H1 (cell line): Measurements from ENCODE around the gene GCLM. TPM values are rescaled to one million over a fixed set of nuclear protein-coding genes. Genes with fewer than 3 reads are reported as not detected.
A peak's percentile ranks its signal among the peaks of the same experiment; 100 is the strongest.

Experiments
- CTCF ChIA-PET: fragments of 300-600 bp; sonication (Branson Sonifier 250); formaldehyde crosslinking; loops from one replicate; lab custom pipeline; 2021; ENCODE audit not compliant: partially characterized antibody; lab: Charles Lee
- POLR2A ChIA-PET: fragments of 300-600 bp; sonication (Branson Sonifier 250); formaldehyde crosslinking; loops from one replicate; lab custom pipeline; 2021; ENCODE audit warnings: inconsistent platforms; ENCODE audit not compliant: partially characterized antibody; lab: Charles Lee
- DNase-seq, 2 experiments: peaks; one replicate each; pipeline versions ENCODE4 v3.0.0 to v3.0.0-alpha.2; 2010 to 2022; ENCODE audit warnings: low spot score in 2 of 2, low read depth in 1 of 2, mixed read lengths in 1 of 2
- FAIRE-seq: peaks from 2 replicates; lab custom pipeline; 2011; peaks lifted over from hg19 to GRCh38; lab: Jason Lieb, UNC
- H2AFZ ChIP-seq: 2 replicates; pipeline ENCODE4 v1.8.1; 2012; ENCODE audit warnings: low read length, inconsistent platforms
- H2AK5ac ChIP-seq: 2 replicates; pipeline ENCODE4 v1.6.1; 2013; ENCODE audit warnings: low read depth, low read length
- H2BK120ac ChIP-seq: replicated peaks from 2 replicates; pipeline ENCODE3; 2013; ENCODE audit warnings: low read depth, low read length, inconsistent platforms
- H2BK12ac ChIP-seq: 2 replicates; pipeline ENCODE4 v1.6.1; 2013; ENCODE audit warnings: low read depth, low read length
- H2BK15ac ChIP-seq: 2 replicates; pipeline ENCODE4 v1.6.1; 2013; ENCODE audit warnings: low read length
- H2BK20ac ChIP-seq: 2 replicates; pipeline ENCODE4 v1.6.1; 2013; ENCODE audit warnings: low read length
- H2BK5ac ChIP-seq: 2 replicates; pipeline ENCODE4 v1.6.1; 2013; ENCODE audit warnings: low read depth, low read length
- H3K14ac ChIP-seq: 2 replicates; pipeline ENCODE4 v1.6.1; 2013; ENCODE audit warnings: inconsistent platforms; ENCODE audit not compliant: insufficient read length
- H3K18ac ChIP-seq: 2 replicates; pipeline ENCODE4 v1.6.1; 2013; ENCODE audit warnings: low read length; ENCODE audit errors: extremely low read depth
- H3K23ac ChIP-seq: 2 replicates; pipeline ENCODE4 v1.6.1; 2013; ENCODE audit warnings: inconsistent platforms; ENCODE audit not compliant: insufficient read length
- H3K23me2 ChIP-seq: 2 replicates; pipeline ENCODE4 v1.6.1; 2013; ENCODE audit warnings: low read depth, low read length
- H3K27ac ChIP-seq: 2 replicates; pipeline ENCODE4 v1.6.1; 2011; ENCODE audit warnings: low read depth, low read length, inconsistent platforms
- H3K27me3 ChIP-seq, 4 experiments: replicated peaks in 1 of 4; 1 replicate in 1 of 4; 2 replicates in 3 of 4; pipeline versions ENCODE4 v1.6.1 to v1.8.1; 2011 to 2013; ENCODE audit warnings: low read length in 3 of 4, mild to moderate bottlenecking in 3 of 4, inconsistent platforms in 2 of 4, mixed read lengths in 2 of 4, moderate library complexity in 1 of 4; ENCODE audit not compliant: control insufficient read depth in 3 of 4, insufficient read depth in 3 of 4; ENCODE audit errors: extremely low read depth in 1 of 4
- H3K36me3 ChIP-seq, 4 experiments: 2 replicates each; pipeline versions ENCODE4 v1.6.1 to v1.8.1; 2011 to 2013; ENCODE audit warnings: mild to moderate bottlenecking in 4 of 4, low read length in 3 of 4, moderate library complexity in 2 of 4, control low read depth in 1 of 4, inconsistent platforms in 1 of 4; ENCODE audit not compliant: insufficient read depth in 4 of 4, control insufficient read depth in 2 of 4
- H3K4ac ChIP-seq: replicated peaks from 2 replicates; pipeline ENCODE3; 2013; ENCODE audit warnings: low read length, low read depth, mixed read lengths, inconsistent platforms; ENCODE audit not compliant: insufficient read length
- H3K4me1 ChIP-seq, 4 experiments: replicated peaks in 1 of 4; 1 replicate in 1 of 4; 2 replicates in 3 of 4; pipeline versions ENCODE4 v1.6.1 to v1.8.1; 2011 to 2013; ENCODE audit warnings: low read length in 3 of 4, inconsistent platforms in 2 of 4, mixed read lengths in 1 of 4; ENCODE audit not compliant: insufficient read depth in 4 of 4, control insufficient read depth in 3 of 4
- H3K4me2 ChIP-seq, 2 experiments: 2 replicates each; pipeline versions ENCODE4 v1.6.1 to v1.8.1; 2011 to 2013; ENCODE audit warnings: low read depth in 2 of 2, low read length in 2 of 2, control low read depth in 1 of 2, inconsistent platforms in 1 of 2, mild to moderate bottlenecking in 1 of 2; ENCODE audit not compliant: insufficient read depth in 1 of 2
- H3K4me3 ChIP-seq, 4 experiments: fragments of 200-600, 300-600 bp in 1 of 4; sonication (generic), shearing (Covaris generic), sonication (Bioruptor Twin) in 1 of 4; 2 replicates each; pipeline versions ENCODE4 v1.5.1 to v1.8.1; 2011 to 2016; ENCODE audit warnings: low read length in 4 of 4, low read depth in 3 of 4, control low read depth in 2 of 4, inconsistent platforms in 2 of 4, mild to moderate bottlenecking in 2 of 4, mixed read lengths in 1 of 4, moderate library complexity in 1 of 4; ENCODE audit not compliant: insufficient read depth in 2 of 4; ENCODE audit errors: extremely low read depth in 1 of 4
- H3K56ac ChIP-seq: replicated peaks from 2 replicates; pipeline ENCODE3; 2013; ENCODE audit warnings: low read depth, mild to moderate bottlenecking, mixed read lengths, low read length, inconsistent platforms; ENCODE audit not compliant: insufficient read length
- H3K79me1 ChIP-seq: 2 replicates; pipeline ENCODE4 v1.6.1; 2013; ENCODE audit warnings: low read depth, low read length, control low read depth
- H3K79me2 ChIP-seq, 2 experiments: 2 replicates each; pipeline versions ENCODE4 v1.6.1 to v1.8.1; 2012 to 2013; ENCODE audit warnings: low read length in 2 of 2, mild to moderate bottlenecking in 2 of 2, inconsistent platforms in 1 of 2; ENCODE audit not compliant: insufficient read depth in 2 of 2, control insufficient read depth in 1 of 2
- H3K9ac ChIP-seq, 4 experiments: replicated peaks in 1 of 4; 1 replicate in 1 of 4; 2 replicates in 3 of 4; pipeline versions ENCODE4 v1.6.1 to v1.8.1; 2011 to 2013; ENCODE audit warnings: low read depth in 3 of 4, low read length in 3 of 4, control low read depth in 2 of 4, mild to moderate bottlenecking in 2 of 4, moderate library complexity in 2 of 4, inconsistent platforms in 1 of 4; ENCODE audit errors: extremely low read depth in 1 of 4
- H3K9me3 ChIP-seq, 2 experiments: 2 replicates each; pipeline versions ENCODE4 v1.6.1 to v1.8.1; 2012 to 2013; ENCODE audit warnings: mild to moderate bottlenecking in 2 of 2, moderate library complexity in 2 of 2, control low read depth in 1 of 2, inconsistent platforms in 1 of 2, low read depth in 1 of 2, low read length in 1 of 2, mixed read lengths in 1 of 2; ENCODE audit not compliant: insufficient read depth in 2 of 2
- H4K20me1 ChIP-seq, 2 experiments: replicated peaks in 1 of 2; 2 replicates each; pipeline versions ENCODE3 to v1.8.1; 2011 to 2013; ENCODE audit warnings: inconsistent platforms in 2 of 2, low read length in 2 of 2, mild to moderate bottlenecking in 1 of 2; ENCODE audit not compliant: insufficient read depth in 2 of 2, control insufficient read depth in 1 of 2
- H4K5ac ChIP-seq: 2 replicates; pipeline ENCODE4 v1.6.1; 2013; ENCODE audit warnings: low read length, low read depth, mixed read lengths, inconsistent platforms; ENCODE audit not compliant: insufficient read length
- H4K8ac ChIP-seq: 2 replicates; pipeline ENCODE4 v1.8.0; 2013; ENCODE audit warnings: mild to moderate bottlenecking, moderate library complexity, low read length, inconsistent platforms; ENCODE audit not compliant: insufficient read depth; ENCODE audit errors: extremely low read depth
- H4K91ac ChIP-seq: replicated peaks from 2 replicates; pipeline ENCODE3; 2013; ENCODE audit warnings: low read length, mixed read lengths, inconsistent platforms; ENCODE audit not compliant: insufficient read length
- whole genome bisulfite sequencing, 2 experiments: shearing (Covaris generic) in 1 of 2; methylation state at CpG; one replicate each; pipeline versions ENCODE4 v1.1.6 to v1.1.7; 2013 to 2015; ENCODE audit warnings: low lambda C conversion rate in 2 of 2, mixed read lengths in 2 of 2, inconsistent platforms in 1 of 2, low coverage in 1 of 2, missing lambda C conversion rate in 1 of 2; ENCODE audit not compliant: insufficient replicate concordance in 2 of 2, insufficient coverage in 1 of 2, insufficient read length in 1 of 2; ENCODE audit errors: extremely low coverage in 1 of 2, missing lambda C conversion rate in 1 of 2; 5-methylcytosine and 5-hydroxymethylcytosine counted together
- polyA plus RNA-seq, 7 experiments: library from polyadenylated mRNA; depleted of rRNA in 3 of 7; stranded (reverse) in 5 of 7; unstranded in 2 of 7; fragments of >200 nt in 5 of 7; fragments of 200-250 nt in 2 of 7; gene quantifications; 1 replicate in 5 of 7; 2 replicates in 1 of 7; 4 replicates in 1 of 7; pipeline versions ENCODE4 v1.2.1 to v1.2.3, GENCODE V29; 2011 to 2013; ENCODE audit warnings: missing spikeins in 2 of 7, mixed read lengths in 2 of 7
- total RNA-seq: library from RNA; stranded (reverse); fragmentation: NEBNext Ultra II Directional; extraction: Animal tissue kit (Norgen Biotek cat#: 25700); gene quantifications from 2 replicates; pipeline ENCODE4 v1.2.1, GENCODE V29; 2021

Gene GCLM
- total and polyA plus RNA-seq, 2 of the 8 experiments (the other 6 are each of a cell fraction or from before 2014, with no cell fraction given) = 3.1 to 12.8 TPM

GRCh38 chr1:93846206-93846991, 62.8 kb downstream of the GCLM start:
- H2AFZ ChIP-seq = peak overlapping the region; percentile 30; the same call in 1 of the 2 replicates
- peak overlapping the region; percentile 28; the same call in 1 of the 2 replicates for H4K8ac ChIP-seq
- FAIRE-seq = no peak
- no peak overlapping the region; the same call in 1 of the 2 replicates for H3K18ac ChIP-seq
- H4K5ac ChIP-seq = no peak overlapping the region
- peak overlapping the region; percentile 31 to 93 (median 66) for H3K9ac ChIP-seq
- H3K79me1 ChIP-seq = no peaks in the 10 kb centered on the region
- H3K27me3 ChIP-seq = no peaks in the 10 kb centered on the region; a peak in 1 of 7 replicates
- no peak overlapping the region for H3K14ac ChIP-seq
- H2BK120ac ChIP-seq = no peak overlapping the region
- DNase-seq = peak in 1 of 2 experiments; percentile 91
- H3K4me3 ChIP-seq = peak overlapping the region; percentile 73 to 93 (median 82)
- no peak overlapping the region for H2BK12ac ChIP-seq
- peak overlapping the region; percentile 25 for H4K91ac ChIP-seq
- no peak overlapping the region for H3K27ac ChIP-seq
- peaks cover 4% of the 10 kb centered on the region; the same call in 1 of the 2 replicates for H3K23me2 ChIP-seq
- H3K4me1 ChIP-seq = peaks cover 0 to 7% (median 2%) of the 10 kb centered on the region in 4 experiments; a peak in 2 of 7 replicates
- no peaks in the 10 kb centered on the region for H3K79me2 ChIP-seq
- H2BK15ac ChIP-seq = no peak overlapping the region
- H3K9me3 ChIP-seq = peaks cover 0 to 7% of the 10 kb centered on the region in 2 experiments; a peak in 1 of 4 replicates
- H3K4ac ChIP-seq = no peak overlapping the region
- ChIA-PET POLR2A (interaction anchor here (0.8 to 3.1 kb wide), 17 partner anchors 22 to 398 kb away, joined by 3 to 14 read pairs (median 4); partner anchors contain the start of genes BCAR3 and DNTTIP2), CTCF (interaction anchor here (0.6 to 14.0 kb wide), 14 partner anchors 26 to 608 kb away, joined by 3 to 324 read pairs (median 4); partner anchors contain the start of gene GCLM)
- WGBS, 2 experiments = 2% methylated on average over 48 of the region's 94 CpGs; no CpG with 5 or more reads in 1 of the 2 experiments
- H2BK5ac ChIP-seq = 0 out of 2 replicates have a peak overlapping the region, but pooled peaks have one; percentile 18
- no peak overlapping the region for H2BK20ac ChIP-seq
- H3K36me3 ChIP-seq = no peaks in the 10 kb centered on the region; a peak in 1 of 8 replicates
- no peaks in the 10 kb centered on the region for H4K20me1 ChIP-seq
- H3K23ac ChIP-seq = no peak overlapping the region
- no peak overlapping the region for H3K56ac ChIP-seq
- H2AK5ac ChIP-seq = no peak overlapping the region
- peak overlapping the region; percentile 65 to 69 for H3K4me2 ChIP-seq
